B cell (primary cell): ENCODE data around the gene USP17L30.
"Not testable (repeated sequence)": the region's sequence is repeated elsewhere in the genome, so short reads cannot be mapped to it uniquely, and the experiment has no call there.

Experiments used
- EZH2 ChIP-seq: IDR thresholded peaks from 2 replicates; pipeline ENCODE4 v1.6.1; 2012; ENCODE audit warnings: borderline replicate concordance, low read depth, mild to moderate bottlenecking, moderate library complexity, low read length; ENCODE audit not compliant: insufficient read depth, poor library complexity, severe bottlenecking
- TF ChIP-seq, protein P1 (sequence below): fragments of 200-600 bp; IDR thresholded peaks from one replicate; pipeline ENCODE4 v1.8.0; 2022; ENCODE audit warnings: antibody characterized with exemption, mild to moderate bottlenecking

DNA sequence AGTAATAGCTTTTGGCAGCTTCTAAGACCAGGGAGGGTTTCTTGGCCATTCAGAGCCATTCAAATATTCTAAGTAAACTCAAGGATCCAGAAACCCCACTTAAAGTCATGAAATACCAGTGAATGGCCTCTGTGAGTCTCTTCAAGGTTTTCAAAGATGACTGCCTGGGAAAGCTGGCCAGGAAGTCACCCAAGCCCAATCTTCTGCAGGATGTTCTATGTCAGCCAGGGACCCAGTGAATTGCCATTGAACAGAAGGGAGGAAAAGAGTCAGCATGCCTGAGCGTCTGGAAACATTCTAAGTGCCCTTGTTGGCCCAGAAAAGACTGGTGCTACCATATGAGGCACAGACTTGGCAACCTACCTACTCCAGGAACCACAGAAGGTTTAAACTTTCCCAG, 17.0 kb downstream of the USP17L30 start:
- TF ChIP-seq, protein P1, sequence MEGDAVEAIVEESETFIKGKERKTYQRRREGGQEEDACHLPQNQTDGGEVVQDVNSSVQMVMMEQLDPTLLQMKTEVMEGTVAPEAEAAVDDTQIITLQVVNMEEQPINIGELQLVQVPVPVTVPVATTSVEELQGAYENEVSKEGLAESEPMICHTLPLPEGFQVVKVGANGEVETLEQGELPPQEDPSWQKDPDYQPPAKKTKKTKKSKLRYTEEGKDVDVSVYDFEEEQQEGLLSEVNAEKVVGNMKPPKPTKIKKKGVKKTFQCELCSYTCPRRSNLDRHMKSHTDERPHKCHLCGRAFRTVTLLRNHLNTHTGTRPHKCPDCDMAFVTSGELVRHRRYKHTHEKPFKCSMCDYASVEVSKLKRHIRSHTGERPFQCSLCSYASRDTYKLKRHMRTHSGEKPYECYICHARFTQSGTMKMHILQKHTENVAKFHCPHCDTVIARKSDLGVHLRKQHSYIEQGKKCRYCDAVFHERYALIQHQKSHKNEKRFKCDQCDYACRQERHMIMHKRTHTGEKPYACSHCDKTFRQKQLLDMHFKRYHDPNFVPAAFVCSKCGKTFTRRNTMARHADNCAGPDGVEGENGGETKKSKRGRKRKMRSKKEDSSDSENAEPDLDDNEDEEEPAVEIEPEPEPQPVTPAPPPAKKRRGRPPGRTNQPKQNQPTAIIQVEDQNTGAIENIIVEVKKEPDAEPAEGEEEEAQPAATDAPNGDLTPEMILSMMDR = not testable (repeated sequence)
- TF ChIP-seq EZH2 = not testable (repeated sequence)
